Liver (tissue), 9 donors: ENCODE data around the gene ANKMY1. TPM values are rescaled to one million over a fixed set of nuclear protein-coding genes. Genes with fewer than 3 reads are reported as not detected.

Experiments used
- DNase-seq: peaks from one replicate; pipeline ENCODE4 v3.0.0-alpha.2; 2017; ENCODE audit warnings: low spot score
- H3K27ac ChIP-seq, 2 donors: one replicate each; pipeline ENCODE4 v1.7.0; 2013; ENCODE audit warnings: inconsistent platforms in 2 of 2, low read length in 2 of 2, control low read depth in 1 of 2, low read depth in 1 of 2, mild to moderate bottlenecking in 1 of 2
- H3K27me3 ChIP-seq, 4 donors: one replicate each; pipeline versions ENCODE4 v1.6.1 to v1.7.0; 2013; ENCODE audit warnings: low read length in 3 of 4, inconsistent platforms in 1 of 4, mild to moderate bottlenecking in 1 of 4, moderate library complexity in 1 of 4; ENCODE audit not compliant: control insufficient read depth in 4 of 4, insufficient read depth in 4 of 4
- H3K36me3 ChIP-seq, 4 donors: one replicate each; pipeline versions ENCODE4 v1.6.1 to v1.7.0; 2013; ENCODE audit warnings: low read length in 3 of 4, mild to moderate bottlenecking in 3 of 4, low read depth in 1 of 4, moderate library complexity in 1 of 4; ENCODE audit not compliant: control insufficient read depth in 4 of 4, insufficient read depth in 3 of 4
- H3K4me1 ChIP-seq, 4 donors: one replicate each; pipeline versions ENCODE4 v1.6.1 to v1.7.0; 2013; ENCODE audit warnings: low read length in 3 of 4, mild to moderate bottlenecking in 3 of 4, moderate library complexity in 1 of 4; ENCODE audit not compliant: control insufficient read depth in 4 of 4, insufficient read depth in 4 of 4
- H3K4me3 ChIP-seq, 3 donors: one replicate each; pipeline versions ENCODE4 v1.6.1 to v1.7.0; 2013; ENCODE audit warnings: low read length in 3 of 3, control low read depth in 1 of 3, low read depth in 1 of 3, mild to moderate bottlenecking in 1 of 3
- H3K9ac ChIP-seq, 2 donors: one replicate each; pipeline ENCODE4 v1.7.0; 2013; ENCODE audit warnings: low read length in 2 of 2, mild to moderate bottlenecking in 2 of 2, moderate library complexity in 2 of 2, control low read depth in 1 of 2, low read depth in 1 of 2
- H3K9me3 ChIP-seq, 4 donors: one replicate each; pipeline versions ENCODE4 v1.6.1 to v1.7.0; 2013; ENCODE audit warnings: low read length in 3 of 4; ENCODE audit not compliant: control insufficient read depth in 4 of 4
- ATF3 ChIP-seq: IDR thresholded peaks from 2 replicates; pipeline ENCODE4 v1.6.1; 2016; ENCODE audit warnings: antibody characterized with exemption
- EGR1 ChIP-seq, 2 donors: IDR thresholded peaks; 2 replicates each; pipeline ENCODE4 v1.6.1; 2016 to 2018; ENCODE audit warnings: antibody characterized with exemption in 2 of 2, low read depth in 2 of 2
- FOXA1 ChIP-seq: IDR thresholded peaks from 2 replicates; pipeline ENCODE4 v1.6.1; 2016; ENCODE audit warnings: antibody characterized with exemption
- FOXA2 ChIP-seq: IDR thresholded peaks from 2 replicates; pipeline ENCODE4 v1.6.1; 2016; ENCODE audit warnings: antibody characterized with exemption
- JUND ChIP-seq, 2 donors: IDR thresholded peaks; 2 replicates each; pipeline ENCODE4 v1.6.1; 2016; ENCODE audit warnings: antibody characterized with exemption in 2 of 2
- MAX ChIP-seq: IDR thresholded peaks from 2 replicates; pipeline ENCODE4 v1.6.1; 2016; ENCODE audit warnings: antibody characterized with exemption
- NR2F2 ChIP-seq: IDR thresholded peaks from 2 replicates; pipeline ENCODE4 v1.6.1; 2016; ENCODE audit warnings: antibody characterized with exemption
- RAD21 ChIP-seq, 2 donors: IDR thresholded peaks; 2 replicates each; pipeline ENCODE4 v1.6.1; 2016; ENCODE audit warnings: antibody characterized with exemption in 2 of 2, mild to moderate bottlenecking in 2 of 2
- REST ChIP-seq: IDR thresholded peaks from 2 replicates; pipeline ENCODE4 v1.6.1; 2016; ENCODE audit warnings: antibody characterized with exemption, mild to moderate bottlenecking
- TAF1 ChIP-seq: conservative IDR thresholded peaks from 2 replicates; pipeline ENCODE4 v1.6.1; 2016; ENCODE audit warnings: antibody characterized with exemption, mild to moderate bottlenecking
- YY1 ChIP-seq: IDR thresholded peaks from 2 replicates; pipeline ENCODE4 v1.6.1; 2016; ENCODE audit warnings: antibody characterized with exemption, mild to moderate bottlenecking
- WGBS: extraction: QIAGEN DNeasy Blood & Tissue Kit; methylation state at CpG from one replicate; pipeline ENCODE4 v1.1.7; 2013; 5-methylcytosine and 5-hydroxymethylcytosine counted together
- polyA plus RNA-seq, 2 donors: library from polyadenylated mRNA; stranded (reverse) in 1 of 2; unstranded in 1 of 2; fragments of 200-250 nt in 1 of 2; fragments of >200 nt in 1 of 2; fragmentation: Nextera tagmentation in 1 of 2; extraction: Ambion mirVana in 1 of 2; gene quantifications; one replicate each; pipeline versions ENCODE4 v1.2.1 to v1.2.3, GENCODE V29; 2013 to 2015
- total RNA-seq, 2 donors: library from RNA; depleted of rRNA; stranded (reverse); fragments of >200 nt; gene quantifications; one replicate each; pipeline ENCODE4 v1.2.3, GENCODE V29; 2014
- TF ChIP-seq, protein P1 (sequence below): IDR thresholded peaks from 2 replicates; pipeline ENCODE4 v1.6.1; 2016; ENCODE audit warnings: antibody characterized with exemption
- TF ChIP-seq, protein P2 (sequence below): fragments of 150-350 bp; IDR thresholded peaks from 2 replicates; pipeline ENCODE4 v1.5.1; 2017; ENCODE audit warnings: improper control_type of control experiment, low read depth, low read length; ENCODE audit not compliant: missing input control
- donor health status: healthy.
- donor health status: healthy.
- donor health status: healthy.
- donor health status: healthy.
- donor health status: healthy.

Gene ANKMY1
- total and polyA plus RNA-seq, 4 donors, result 2.5 to 12.8 (median 4.2) TPM

DNA sequence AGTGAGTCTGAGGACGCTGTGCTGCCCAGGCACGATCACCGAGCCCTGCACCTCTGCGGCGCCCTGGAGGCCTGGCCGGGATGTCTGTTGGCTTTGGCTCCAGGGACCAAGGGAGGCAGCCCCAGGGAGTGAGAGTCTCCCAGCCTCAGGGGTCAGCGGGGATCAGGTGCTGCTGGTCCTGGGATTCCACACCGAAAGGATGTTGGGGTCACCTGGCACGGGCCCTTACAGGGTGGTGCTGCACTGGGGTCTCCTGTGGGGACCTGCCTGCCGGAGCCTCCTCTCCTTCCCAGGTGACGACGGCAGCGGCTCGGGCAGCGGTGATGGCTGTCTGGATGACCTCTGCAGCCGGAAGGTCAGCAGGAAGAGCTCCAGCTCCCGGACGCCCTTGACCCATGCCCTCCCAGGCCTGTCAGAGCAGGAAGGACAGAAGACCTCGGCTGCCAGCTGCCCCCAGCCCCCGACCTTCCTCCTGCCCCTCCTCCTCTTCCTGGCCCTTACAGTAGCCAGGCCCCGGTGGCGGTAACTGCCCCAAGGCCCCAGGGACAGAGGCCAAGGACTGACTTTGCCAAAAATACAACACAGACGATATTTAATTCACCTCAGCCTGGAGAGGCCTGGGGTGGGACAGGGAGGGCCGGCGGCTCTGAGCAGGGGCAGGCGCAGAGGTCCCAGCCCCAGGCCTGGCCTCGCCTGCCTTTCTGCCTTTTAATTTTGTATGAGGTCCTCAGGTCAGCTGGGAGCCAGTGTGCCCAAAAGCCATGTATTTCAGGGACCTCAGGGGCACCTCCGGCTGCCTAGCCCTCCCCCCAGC is 91.8 kb downstream of the ANKMY1 start:
- no peak overlapping the region for H3K4me3 ChIP-seq
- no peaks in the 10 kb centered on the region for H3K4me1 ChIP-seq
- no peaks in the 10 kb centered on the region for H3K27me3 ChIP-seq
- no peaks in the 10 kb centered on the region for H3K9me3 ChIP-seq
- H3K27ac ChIP-seq, result no peak overlapping the region
- no peak overlapping the region for H3K9ac ChIP-seq
- peaks cover 0 to 8% (median 4%) of the 10 kb centered on the region in 4 donors for H3K36me3 ChIP-seq
- DNase-seq, result no peak
- 74% methylated on average over 28 of the region's 28 CpGs for WGBS
- TF ChIP-seq, protein P1, sequence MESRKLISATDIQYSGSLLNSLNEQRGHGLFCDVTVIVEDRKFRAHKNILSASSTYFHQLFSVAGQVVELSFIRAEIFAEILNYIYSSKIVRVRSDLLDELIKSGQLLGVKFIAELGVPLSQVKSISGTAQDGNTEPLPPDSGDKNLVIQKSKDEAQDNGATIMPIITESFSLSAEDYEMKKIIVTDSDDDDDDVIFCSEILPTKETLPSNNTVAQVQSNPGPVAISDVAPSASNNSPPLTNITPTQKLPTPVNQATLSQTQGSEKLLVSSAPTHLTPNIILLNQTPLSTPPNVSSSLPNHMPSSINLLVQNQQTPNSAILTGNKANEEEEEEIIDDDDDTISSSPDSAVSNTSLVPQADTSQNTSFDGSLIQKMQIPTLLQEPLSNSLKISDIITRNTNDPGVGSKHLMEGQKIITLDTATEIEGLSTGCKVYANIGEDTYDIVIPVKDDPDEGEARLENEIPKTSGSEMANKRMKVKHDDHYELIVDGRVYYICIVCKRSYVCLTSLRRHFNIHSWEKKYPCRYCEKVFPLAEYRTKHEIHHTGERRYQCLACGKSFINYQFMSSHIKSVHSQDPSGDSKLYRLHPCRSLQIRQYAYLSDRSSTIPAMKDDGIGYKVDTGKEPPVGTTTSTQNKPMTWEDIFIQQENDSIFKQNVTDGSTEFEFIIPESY, result no peak
- TF ChIP-seq REST (no peak), YY1 (no peak), JUND (IDR thresholded peaks at IDR 0.05) (no peak), MAX (no peak), RAD21 (IDR thresholded peaks at IDR 0.05) (no peak), NR2F2 (no peak), FOXA1 (no peak)

- Histone ChIP-seq H3K36me3 (peaks cover 0 to 8% (median 4%) of the 10 kb centered on the region in 4 donors), H3K4me1 (no peaks in the 10 kb centered on the region), H3K4me3 (no peak overlapping the region), H3K27me3 (no peaks in the 10 kb centered on the region), H3K9me3 (no peaks in the 10 kb centered on the region), H3K27ac (no peak overlapping the region), H3K9ac (no peak overlapping the region)
- TF ChIP-seq REST (no peak), TAF1 (no peak), ATF3 (no peak), EGR1 (IDR thresholded peaks at IDR 0.05; ENCODE audit: low read depth in 2 of 2) (no peak), FOXA2 (no peak)
- TF ChIP-seq, protein P2, sequence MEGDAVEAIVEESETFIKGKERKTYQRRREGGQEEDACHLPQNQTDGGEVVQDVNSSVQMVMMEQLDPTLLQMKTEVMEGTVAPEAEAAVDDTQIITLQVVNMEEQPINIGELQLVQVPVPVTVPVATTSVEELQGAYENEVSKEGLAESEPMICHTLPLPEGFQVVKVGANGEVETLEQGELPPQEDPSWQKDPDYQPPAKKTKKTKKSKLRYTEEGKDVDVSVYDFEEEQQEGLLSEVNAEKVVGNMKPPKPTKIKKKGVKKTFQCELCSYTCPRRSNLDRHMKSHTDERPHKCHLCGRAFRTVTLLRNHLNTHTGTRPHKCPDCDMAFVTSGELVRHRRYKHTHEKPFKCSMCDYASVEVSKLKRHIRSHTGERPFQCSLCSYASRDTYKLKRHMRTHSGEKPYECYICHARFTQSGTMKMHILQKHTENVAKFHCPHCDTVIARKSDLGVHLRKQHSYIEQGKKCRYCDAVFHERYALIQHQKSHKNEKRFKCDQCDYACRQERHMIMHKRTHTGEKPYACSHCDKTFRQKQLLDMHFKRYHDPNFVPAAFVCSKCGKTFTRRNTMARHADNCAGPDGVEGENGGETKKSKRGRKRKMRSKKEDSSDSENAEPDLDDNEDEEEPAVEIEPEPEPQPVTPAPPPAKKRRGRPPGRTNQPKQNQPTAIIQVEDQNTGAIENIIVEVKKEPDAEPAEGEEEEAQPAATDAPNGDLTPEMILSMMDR, result no peak
- WGBS, result 95% methylated on average over 22 of the region's 22 CpGs
- peak; percentile 30 for DNase-seq
Observed at GRCh38 chr2:240465268-240465764, 92.5 kb downstream of the ANKMY1 start.
